ENCODE data around the gene ZSWIM1.

DNA sequence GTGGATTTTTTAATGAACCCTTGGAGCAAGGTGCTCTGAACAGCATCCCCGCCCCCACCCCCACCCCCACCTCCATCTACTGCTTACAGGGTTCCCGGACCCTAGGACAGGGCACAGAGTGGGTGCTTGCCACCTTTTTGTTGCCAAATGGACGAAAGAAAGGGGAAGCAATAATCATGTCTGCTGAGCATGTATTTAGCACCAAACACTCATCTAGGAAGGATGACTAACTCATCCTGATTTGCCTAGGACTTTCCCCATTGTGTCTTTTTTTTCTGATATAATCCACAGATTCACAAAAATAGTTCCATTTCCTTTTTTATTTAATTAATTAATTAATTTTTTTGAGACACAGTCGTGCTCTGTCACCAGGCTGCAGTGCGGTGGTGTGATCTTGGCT lies 32.1 kb downstream of the ZSWIM1 start:
- TF ChIP-seq, protein P1, sequence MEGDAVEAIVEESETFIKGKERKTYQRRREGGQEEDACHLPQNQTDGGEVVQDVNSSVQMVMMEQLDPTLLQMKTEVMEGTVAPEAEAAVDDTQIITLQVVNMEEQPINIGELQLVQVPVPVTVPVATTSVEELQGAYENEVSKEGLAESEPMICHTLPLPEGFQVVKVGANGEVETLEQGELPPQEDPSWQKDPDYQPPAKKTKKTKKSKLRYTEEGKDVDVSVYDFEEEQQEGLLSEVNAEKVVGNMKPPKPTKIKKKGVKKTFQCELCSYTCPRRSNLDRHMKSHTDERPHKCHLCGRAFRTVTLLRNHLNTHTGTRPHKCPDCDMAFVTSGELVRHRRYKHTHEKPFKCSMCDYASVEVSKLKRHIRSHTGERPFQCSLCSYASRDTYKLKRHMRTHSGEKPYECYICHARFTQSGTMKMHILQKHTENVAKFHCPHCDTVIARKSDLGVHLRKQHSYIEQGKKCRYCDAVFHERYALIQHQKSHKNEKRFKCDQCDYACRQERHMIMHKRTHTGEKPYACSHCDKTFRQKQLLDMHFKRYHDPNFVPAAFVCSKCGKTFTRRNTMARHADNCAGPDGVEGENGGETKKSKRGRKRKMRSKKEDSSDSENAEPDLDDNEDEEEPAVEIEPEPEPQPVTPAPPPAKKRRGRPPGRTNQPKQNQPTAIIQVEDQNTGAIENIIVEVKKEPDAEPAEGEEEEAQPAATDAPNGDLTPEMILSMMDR (IDR thresholded peaks at IDR 0.05; ENCODE audit: borderline replicate concordance, extremely low read depth, low read length, poor library complexity, severe bottlenecking): no peak
- TF ChIP-seq EZH2 (IDR thresholded peaks at IDR 0.05; ENCODE audit: borderline replicate concordance, low read depth, low read length, severe bottlenecking): no peak
